SK-N-SH (cell line): ENCODE measurements around the gene GSE1. TPM values are rescaled to one million over a fixed set of nuclear protein-coding genes. Genes with fewer than 3 reads are reported as not detected.
A peak's percentile ranks its signal among the peaks of the same experiment; 100 is the strongest.

Source experiments
- CTCF ChIA-PET: fragments of 300-600, 350-600 bp; formaldehyde crosslinking; extraction: SDS; loops from one replicate; lab custom pipeline; 2021; lab: Yijun Ruan, JAX
- POLR2A ChIA-PET: fragments of 350-600 bp; sonication (Branson Sonifier 250); formaldehyde crosslinking; extraction: SDS; loops from one replicate; lab custom pipeline; 2020; ENCODE audit warnings: antibody characterized with exemption, inconsistent platforms; lab: Yijun Ruan, JAX
- DNase-seq: peaks from one replicate; pipeline ENCODE4 v3.0.0; 2012
- H2AFZ ChIP-seq: fragments of 200-600 bp; sonication (generic); 2 replicates; pipeline ENCODE4 v1.8.1; 2016; ENCODE audit warnings: antibody characterized with exemption, mild to moderate bottlenecking, low read depth
- H3F3A ChIP-seq: fragments of 200-600 bp; sonication (generic); replicated peaks from 2 replicates; pipeline ENCODE3; 2016; ENCODE audit warnings: antibody characterized with exemption, mild to moderate bottlenecking; ENCODE audit not compliant: insufficient read depth
- H3K27ac ChIP-seq, 2 experiments: fragments of 200-500 bp in 1 of 2; fragments of 200-600 bp in 1 of 2; sonication (Bioruptor generic) in 1 of 2; sonication (generic), shearing (Covaris generic) in 1 of 2; 2 replicates each; pipeline versions ENCODE4 v1.5.1 to v1.6.1; 2014 to 2016; ENCODE audit warnings: low read depth in 2 of 2, inconsistent platforms in 1 of 2, low read length in 1 of 2, mild to moderate bottlenecking in 1 of 2, mixed read lengths in 1 of 2
- H3K27me3 ChIP-seq: fragments of 200-600 bp; sonication (generic), shearing (Covaris generic); 2 replicates; pipeline ENCODE4 v1.6.1; 2016; ENCODE audit warnings: mixed run types; ENCODE audit not compliant: insufficient read depth
- H3K36me3 ChIP-seq, 2 experiments: fragments of 200-500 bp in 1 of 2; fragments of 200-600 bp in 1 of 2; sonication (Bioruptor generic) in 1 of 2; sonication (generic) in 1 of 2; replicated peaks in 1 of 2; 2 replicates each; pipeline versions ENCODE3 to v1.5.1; 2014 to 2016; ENCODE audit warnings: low read length in 1 of 2, mild to moderate bottlenecking in 1 of 2; ENCODE audit not compliant: insufficient read depth in 2 of 2, control insufficient read depth in 1 of 2
- H3K4me1 ChIP-seq, 2 experiments: fragments of 200-500 bp in 1 of 2; fragments of 200-600 bp in 1 of 2; sonication (Bioruptor generic) in 1 of 2; sonication (generic), shearing (Covaris generic) in 1 of 2; 2 replicates each; pipeline versions ENCODE4 v1.5.1 to v1.6.1; 2014 to 2016; ENCODE audit warnings: low read depth in 1 of 2, low read length in 1 of 2, mixed run types in 1 of 2; ENCODE audit not compliant: insufficient read depth in 2 of 2, control insufficient read depth in 1 of 2
- H3K4me2 ChIP-seq: fragments of 200-600 bp; sonication (generic), shearing (Covaris generic); 2 replicates; pipeline ENCODE4 v1.6.1; 2017; ENCODE audit warnings: mixed run types
- H3K4me3 ChIP-seq, 2 experiments: fragments of 200-500 bp in 1 of 2; fragments of 200-600 bp in 1 of 2; sonication (Bioruptor generic) in 1 of 2; sonication (generic), shearing (Covaris generic) in 1 of 2; 2 replicates each; pipeline versions ENCODE4 v1.5.1 to v1.8.1; 2014 to 2016; ENCODE audit warnings: low read depth in 2 of 2, inconsistent platforms in 1 of 2, low read length in 1 of 2, mild to moderate bottlenecking in 1 of 2, mixed read lengths in 1 of 2, moderate library complexity in 1 of 2
- H3K79me2 ChIP-seq: fragments of 200-600 bp; sonication (generic); 2 replicates; pipeline ENCODE4 v1.8.1; 2017; ENCODE audit warnings: mild to moderate bottlenecking; ENCODE audit not compliant: insufficient read depth
- H3K9ac ChIP-seq: fragments of 200-600 bp; sonication (generic); 2 replicates; pipeline ENCODE4 v1.6.1; 2017; ENCODE audit warnings: mixed run types
- H3K9me2 ChIP-seq: fragments of 200-600 bp; sonication (generic); 2 replicates; pipeline ENCODE4 v1.6.1; 2017; ENCODE audit warnings: mixed run types
- H3K9me3 ChIP-seq: fragments of 200-600 bp; sonication (generic); 2 replicates; pipeline ENCODE4 v1.6.1; 2017; ENCODE audit warnings: mixed run types, mild to moderate bottlenecking, moderate library complexity
- H4K20me1 ChIP-seq: fragments of 200-600 bp; sonication (generic); 2 replicates; pipeline ENCODE4 v1.6.1; 2017; ENCODE audit warnings: mild to moderate bottlenecking, mixed run types; ENCODE audit not compliant: insufficient read depth
- CTCF ChIP-seq: fragments of 200-600 bp; sonication (generic); IDR thresholded peaks from 2 replicates; pipeline ENCODE4 v1.6.1; 2017; ENCODE audit warnings: antibody characterized with exemption, mild to moderate bottlenecking, moderate library complexity
- ELF1 ChIP-seq: IDR thresholded peaks from 2 replicates; pipeline ENCODE4 v1.4.0; 2012
- EP300 ChIP-seq, 2 experiments: IDR thresholded peaks; 2 replicates each; pipeline versions ENCODE4 v1.4.0 to v1.6.1; 2012; ENCODE audit warnings: borderline replicate concordance in 1 of 2, low read depth in 1 of 2, low read length in 1 of 2
- FOSL2 ChIP-seq: IDR thresholded peaks from 2 replicates; pipeline ENCODE4 v1.4.0; 2012; ENCODE audit warnings: low read depth, mild to moderate bottlenecking, moderate library complexity, borderline replicate concordance
- FOXJ3 ChIP-seq: sonication (generic); formaldehyde crosslinking; IDR thresholded peaks from 2 replicates; pipeline ENCODE4 v1.5.1; 2020; ENCODE audit warnings: mild to moderate bottlenecking, missing genetic modification reagents
- GABPA ChIP-seq: IDR thresholded peaks from 2 replicates; pipeline ENCODE4 v1.4.0; 2012; ENCODE audit warnings: low read depth, mild to moderate bottlenecking
- IRF3 ChIP-seq: fragments of 150-350 bp; IDR thresholded peaks from 2 replicates; pipeline ENCODE4 v1.6.1; 2016; ENCODE audit warnings: mild to moderate bottlenecking, low read depth, low read length
- MXI1 ChIP-seq: IDR thresholded peaks from 2 replicates; pipeline ENCODE4 v1.6.1; 2012; ENCODE audit warnings: mild to moderate bottlenecking, low read depth, low read length, improper control_type of control experiment
- NRF1 ChIP-seq: IDR thresholded peaks from 2 replicates; pipeline ENCODE4 v1.6.1; 2012; ENCODE audit warnings: low read depth, mild to moderate bottlenecking, low read length
- RAD21 ChIP-seq: IDR thresholded peaks from 2 replicates; pipeline ENCODE4 v1.6.1; 2012; ENCODE audit warnings: mild to moderate bottlenecking, low read length
- RCOR1 ChIP-seq: fragments of 150-350 bp; IDR thresholded peaks from 2 replicates; pipeline ENCODE4 v1.6.1; 2017; ENCODE audit warnings: antibody characterized with exemption, low read length
- REST ChIP-seq: IDR thresholded peaks from 2 replicates; pipeline ENCODE4 v1.6.1; 2012; ENCODE audit warnings: mild to moderate bottlenecking, low read depth, low read length, moderate library complexity
- RFX5 ChIP-seq: IDR thresholded peaks from 2 replicates; pipeline ENCODE4 v1.6.1; 2012; ENCODE audit warnings: mild to moderate bottlenecking, improper control_type of control experiment, low read length
- RXRA ChIP-seq: IDR thresholded peaks from 2 replicates; pipeline ENCODE4 v1.4.0; 2012; ENCODE audit warnings: low read depth, mild to moderate bottlenecking, borderline replicate concordance
- SIN3A ChIP-seq: IDR thresholded peaks from 2 replicates; pipeline ENCODE4 v1.6.1; 2012; ENCODE audit warnings: low read depth, mild to moderate bottlenecking, low read length, moderate library complexity, borderline replicate concordance
- TCF12 ChIP-seq: IDR thresholded peaks from 2 replicates; pipeline ENCODE4 v1.4.0; 2012
- TEAD4 ChIP-seq: IDR thresholded peaks from 2 replicates; pipeline ENCODE4 v1.4.0; 2012; ENCODE audit warnings: mild to moderate bottlenecking, borderline replicate concordance; ENCODE audit not compliant: insufficient read depth
- USF1 ChIP-seq: IDR thresholded peaks from 2 replicates; pipeline ENCODE4 v1.4.0; 2012; ENCODE audit warnings: low read depth, borderline replicate concordance
- ZBTB33 ChIP-seq: IDR thresholded peaks from 2 replicates; pipeline ENCODE4 v1.4.0; 2012; ENCODE audit warnings: low read depth, borderline replicate concordance
- WGBS: methylation state at CpG from one replicate; pipeline ENCODE4 v1.1.6; 2017; ENCODE audit warnings: low lambda C conversion rate; 5-methylcytosine and 5-hydroxymethylcytosine counted together
- polyA plus RNA-seq, 3 experiments: library from polyadenylated mRNA; depleted of rRNA; stranded (reverse); fragments of >200 nt; gene quantifications; 2 replicates each; pipeline ENCODE4 v1.2.3, GENCODE V29; 2012

Gene GSE1
- polyA plus RNA-seq, 1 of the 3 experiments (the other 2 are of a cell fraction) = 26.5 TPM

GRCh38 chr16:85662482-85662812 lies 49.3 kb downstream of the GSE1 start:
- H3K79me2 ChIP-seq = no peaks in the 10 kb centered on the region
- no peaks in the 10 kb centered on the region for H3F3A ChIP-seq
- H3K36me3 ChIP-seq = peaks cover 19 to 90% of the 10 kb centered on the region in 2 experiments
- H3K4me1 ChIP-seq = peaks cover 0 to 34% of the 10 kb centered on the region in 2 experiments; a peak in 1 of 4 replicates
- POLR2A ChIA-PET = no interaction called here
- no peak overlapping the region for H3K4me3 ChIP-seq
- no peak overlapping the region for H3K9ac ChIP-seq
- H3K9me2 ChIP-seq = no peaks in the 10 kb centered on the region
- TF ChIP-seq GABPA (no peak), RXRA (no peak), NRF1 (no peak), REST (no peak), CTCF (no peak), RAD21 (no peak), RCOR1 (no peak), ZBTB33 (no peak), USF1 (no peak), EP300 (IDR thresholded peaks at IDR 0.05; ENCODE audit: borderline replicate concordance in 1 of 2, low read depth in 1 of 2, low read length in 1 of 2) (no peak), TEAD4 (no peak), TCF12 (no peak), FOSL2 (no peak), IRF3 (no peak), MXI1 (no peak), RFX5 (no peak), FOXJ3 (CRISPR knock-in tag) (no peak), SIN3A (no peak), ELF1 (no peak)
- no peaks in the 10 kb centered on the region for H3K9me3 ChIP-seq
- no peak overlapping the region for H3K4me2 ChIP-seq
- H2AFZ ChIP-seq = no peak overlapping the region
- H4K20me1 ChIP-seq = peaks cover 4% of the 10 kb centered on the region; the same call in 1 of the 2 replicates
- no peak for DNase-seq
- CTCF ChIA-PET = interaction anchor here (1.0 to 7.9 kb wide), 4 partner anchors 13 to 90 kb away, joined by 3 to 91 read pairs (median 3); no protein-coding TSS in a partner anchor
- peak overlapping the region in 1 of 2 experiments; percentile 48; a peak in 1 of 4 replicates for H3K27ac ChIP-seq
- WGBS = 100% methylated on average over 2 of the region's 3 CpGs
- H3K27me3 ChIP-seq = no peaks in the 10 kb centered on the region
